ENCODE data around the gene SEMA6A.

Gene SEMA6A

DNA sequence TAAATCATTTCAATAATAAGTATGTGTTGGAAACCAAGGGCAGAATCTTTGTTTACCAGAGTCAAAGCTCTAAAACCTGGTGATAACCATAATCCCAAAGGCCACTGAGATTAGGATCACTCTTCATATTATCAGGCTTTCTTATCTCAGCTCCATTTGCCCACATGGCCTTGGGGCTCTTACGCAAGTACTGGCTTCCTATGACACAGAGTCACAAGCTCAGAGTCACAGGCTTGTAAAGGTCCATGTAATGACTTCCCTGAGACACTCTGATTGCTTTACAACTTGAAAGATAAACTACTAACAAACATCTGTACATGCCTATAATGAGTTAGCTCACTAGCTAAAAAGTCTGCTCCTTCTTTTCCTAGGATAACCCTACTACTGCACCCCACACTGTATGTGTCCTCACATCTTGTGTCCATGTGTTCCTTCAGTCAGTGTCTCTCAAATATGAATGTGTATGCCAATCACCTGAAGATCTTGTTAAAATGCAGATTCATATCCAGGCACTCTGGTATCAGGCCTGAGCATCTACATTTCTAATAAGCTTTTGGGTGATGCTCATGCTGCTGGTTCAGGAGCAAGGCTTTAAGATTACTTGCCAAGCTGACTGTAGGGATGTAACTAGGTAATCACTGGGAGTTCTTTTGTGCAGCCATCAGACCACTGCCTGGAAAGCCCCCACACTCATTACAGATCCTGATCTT lies 28.4 kb downstream of the SEMA6A start:
- TF ChIP-seq GATA3 (IDR thresholded peaks at IDR 0.05; ENCODE audit: low read depth, low read length): no peak
- TF ChIP-seq GATA2 (IDR thresholded peaks at IDR 0.05; ENCODE audit: low read depth, low read length): no peak

GRCh38 chr5:116544531-116545241 lies 29.9 kb downstream of the SEMA6A start:
- TF ChIP-seq GATA3 (IDR thresholded peaks at IDR 0.05; ENCODE audit: low read depth, low read length): no peak
- no peak for TF ChIP-seq GATA2 (IDR thresholded peaks at IDR 0.05; ENCODE audit: low read depth, low read length)

DNA sequence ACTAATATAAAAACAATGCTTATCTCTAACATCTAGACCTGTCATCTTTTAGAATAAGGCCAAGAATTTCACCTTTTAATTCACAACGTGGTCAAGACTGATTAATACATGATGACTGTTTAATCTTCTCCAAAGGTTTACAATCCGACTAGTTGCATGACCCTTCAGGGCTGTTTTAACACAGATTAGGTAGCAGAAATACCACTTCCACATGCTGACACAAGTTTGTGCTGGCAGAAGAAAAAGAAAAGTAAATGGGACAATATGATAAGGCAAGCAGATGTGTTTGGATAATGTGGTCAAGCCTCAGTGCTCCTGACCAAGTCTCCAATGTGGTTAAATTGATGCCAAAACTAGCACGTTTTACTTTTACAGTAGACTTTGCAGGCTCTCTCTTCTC lies 31.1 kb downstream of the SEMA6A start:
- TF ChIP-seq GATA2 (IDR thresholded peaks at IDR 0.05; ENCODE audit: low read depth, low read length) (no peak), GATA3 (IDR thresholded peaks at IDR 0.05; ENCODE audit: low read depth, low read length) (no peak)

DNA sequence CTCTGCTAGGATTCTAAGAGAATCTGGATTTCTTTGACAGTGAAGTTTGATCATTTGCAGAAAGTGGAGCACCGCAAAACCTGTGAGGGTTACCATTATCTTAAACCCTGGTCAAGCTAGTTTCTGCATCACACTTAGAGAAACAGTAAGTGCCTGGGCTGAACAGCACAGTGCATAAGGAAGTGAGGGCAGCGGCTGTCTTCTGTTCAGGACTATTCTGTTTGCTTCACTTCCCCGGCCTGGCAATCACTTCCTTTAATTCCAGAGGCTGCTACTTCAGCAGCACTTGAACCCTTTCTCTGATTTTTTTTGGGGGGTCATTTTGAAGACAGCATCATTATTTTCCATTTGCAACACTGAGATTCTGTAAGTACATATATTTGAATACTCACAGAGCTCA lies 32.0 kb downstream of the SEMA6A start:
- TF ChIP-seq GATA3 (IDR thresholded peaks at IDR 0.05; ENCODE audit: low read depth, low read length) (no peak), GATA2 (IDR thresholded peaks at IDR 0.05; ENCODE audit: low read depth, low read length) (no peak)

DNA sequence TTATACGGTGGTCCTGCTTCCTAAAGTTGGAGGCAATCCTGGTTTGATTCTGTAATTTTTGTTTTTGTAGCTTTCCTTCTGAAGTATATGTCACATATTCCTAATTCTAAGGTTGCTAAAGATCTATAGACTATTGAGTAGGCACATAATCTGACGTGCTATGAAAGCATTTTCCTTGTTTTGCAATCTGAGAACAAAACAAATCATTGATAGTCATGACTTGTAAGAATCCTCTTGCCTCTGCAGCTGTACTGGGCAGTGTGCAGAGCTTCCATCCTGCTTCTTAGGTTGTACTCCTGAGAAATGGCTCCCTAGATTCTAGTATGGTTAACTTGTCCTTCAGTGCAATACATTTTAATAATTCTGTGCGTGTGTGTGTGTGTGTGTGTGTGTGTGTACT lies 35.4 kb downstream of the SEMA6A start:
- TF ChIP-seq GATA2 (IDR thresholded peaks at IDR 0.05; ENCODE audit: low read depth, low read length): no peak
- TF ChIP-seq GATA3 (IDR thresholded peaks at IDR 0.05; ENCODE audit: low read depth, low read length): no peak

GRCh38 chr5:116536316-116537083 lies 38.1 kb downstream of the SEMA6A start:
- TF ChIP-seq GATA2 (IDR thresholded peaks at IDR 0.05; ENCODE audit: low read depth, low read length) (no peak), GATA3 (IDR thresholded peaks at IDR 0.05; ENCODE audit: low read depth, low read length) (no peak)

GRCh38 chr5:116534964-116535651 lies 39.5 kb downstream of the SEMA6A start:
- TF ChIP-seq GATA2 (IDR thresholded peaks at IDR 0.05; ENCODE audit: low read depth, low read length) (no peak), GATA3 (IDR thresholded peaks at IDR 0.05; ENCODE audit: low read depth, low read length) (no peak)

GRCh38 chr5:116532762-116533525 lies 41.7 kb downstream of the SEMA6A start:
- no peak for TF ChIP-seq GATA3 (IDR thresholded peaks at IDR 0.05; ENCODE audit: low read depth, low read length)
- no peak for TF ChIP-seq GATA2 (IDR thresholded peaks at IDR 0.05; ENCODE audit: low read depth, low read length)

DNA sequence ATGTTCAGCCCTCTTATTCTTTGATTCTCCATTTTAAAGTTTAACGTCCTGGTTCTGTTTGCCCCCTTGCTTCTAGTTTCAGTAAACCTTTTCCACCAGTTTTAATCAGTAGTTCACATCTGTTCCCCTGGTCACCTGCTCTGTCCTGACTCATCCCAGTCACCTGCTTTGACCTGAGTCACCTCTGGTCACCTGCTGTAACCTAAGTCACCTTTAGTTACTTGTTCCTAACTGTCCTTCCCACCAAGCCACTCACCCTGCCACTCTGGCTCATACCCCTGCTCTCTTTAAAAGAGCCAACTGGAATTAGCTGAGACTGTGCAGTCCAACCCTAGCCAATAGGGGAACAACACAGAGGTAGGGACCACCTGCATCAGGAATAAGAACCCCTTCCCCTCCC lies 43.0 kb downstream of the SEMA6A start:
- TF ChIP-seq GATA2 (IDR thresholded peaks at IDR 0.05; ENCODE audit: low read depth, low read length) (no peak), GATA3 (IDR thresholded peaks at IDR 0.05; ENCODE audit: low read depth, low read length) (no peak)

GRCh38 chr5:116531117-116531516 lies 43.5 kb downstream of the SEMA6A start:
- no peak for TF ChIP-seq GATA3 (IDR thresholded peaks at IDR 0.05; ENCODE audit: low read depth, low read length)
- no peak for TF ChIP-seq GATA2 (IDR thresholded peaks at IDR 0.05; ENCODE audit: low read depth, low read length)

- peak; percentile 68 for TF ChIP-seq GATA3 (IDR thresholded peaks at IDR 0.05; ENCODE audit: low read depth, low read length)
- peak; percentile 48 for TF ChIP-seq GATA2 (IDR thresholded peaks at IDR 0.05; ENCODE audit: low read depth, low read length)
Measured at GRCh38 chr5:116530276-116530675, 44.3 kb downstream of the SEMA6A start.

- TF ChIP-seq GATA3 (IDR thresholded peaks at IDR 0.05; ENCODE audit: low read depth, low read length) (no peak), GATA2 (IDR thresholded peaks at IDR 0.05; ENCODE audit: low read depth, low read length) (no peak)
Measured at GRCh38 chr5:116529615-116530014, 45.0 kb downstream of the SEMA6A start.

GRCh38 chr5:116528519-116529234 lies 45.9 kb downstream of the SEMA6A start:
- peak; percentile 74 for TF ChIP-seq GATA3 (IDR thresholded peaks at IDR 0.05; ENCODE audit: low read depth, low read length)
- peak; percentile 92 for TF ChIP-seq GATA2 (IDR thresholded peaks at IDR 0.05; ENCODE audit: low read depth, low read length)
